Liver (tissue), 3 donors: ENCODE results near the gene CREBBP.

ENCODE experiments used
- CTCF ChIP-seq: fragments of 150-350 bp; IDR thresholded peaks from 2 replicates; pipeline ENCODE4 v1.5.1; 2017; ENCODE audit warnings: improper control_type of control experiment, low read depth, low read length; ENCODE audit not compliant: missing input control
- EGR1 ChIP-seq, 2 donors: IDR thresholded peaks; 2 replicates each; pipeline ENCODE4 v1.6.1; 2016 to 2018; ENCODE audit warnings: antibody characterized with exemption in 2 of 2, low read depth in 2 of 2
- MAX ChIP-seq: IDR thresholded peaks from 2 replicates; pipeline ENCODE4 v1.6.1; 2016; ENCODE audit warnings: antibody characterized with exemption
- REST ChIP-seq: IDR thresholded peaks from 2 replicates; pipeline ENCODE4 v1.6.1; 2016; ENCODE audit warnings: antibody characterized with exemption, mild to moderate bottlenecking
- RXRA ChIP-seq, 2 donors: IDR thresholded peaks; 2 replicates each; pipeline ENCODE4 v1.6.1; 2017 to 2018; ENCODE audit warnings: antibody characterized with exemption in 2 of 2, mild to moderate bottlenecking in 1 of 2
- donor health status: healthy.
- donor health status: healthy.

- TF ChIP-seq RXRA (IDR thresholded peaks at IDR 0.05) (no peak), CTCF (no peak), MAX (no peak), REST (no peak), EGR1 (IDR thresholded peaks at IDR 0.05; ENCODE audit: low read depth in 2 of 2) (no peak)
These were observed 88.8 kb downstream of the CREBBP start for GRCh38 chr16:3791701-3792100.
